Measurements from ENCODE around the gene PDE3B.

GRCh38 chr11:14677146-14677545, 33.5 kb downstream of the PDE3B start:
- TF ChIP-seq POLR2A (IDR thresholded peaks at IDR 0.05; ENCODE audit: low read length) (no peak), GATA1 (IDR thresholded peaks at IDR 0.05; ENCODE audit: low read depth, low read length) (no peak)
